ENCODE data around the gene RAD9A.

The RAD9A gene

DNA sequence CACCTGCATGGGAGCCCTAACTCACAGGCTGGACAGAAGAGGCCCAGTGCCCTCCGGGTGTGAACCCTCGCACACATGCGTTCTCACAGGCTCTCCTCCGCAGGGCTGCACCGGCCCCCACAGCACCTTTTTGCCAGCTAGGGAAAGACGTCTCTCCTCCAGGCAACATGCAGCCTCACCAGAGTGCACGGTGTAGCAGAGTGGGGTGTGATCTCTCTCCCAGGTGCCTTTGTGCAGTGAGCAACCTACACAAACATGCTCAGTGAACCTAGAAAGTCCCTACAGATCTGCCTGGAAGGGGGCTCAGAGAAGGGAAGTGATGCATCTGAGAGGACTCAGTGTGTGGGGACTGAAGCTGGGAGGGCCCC lies 20.0 kb downstream of the RAD9A start:
- no peak for DNase-seq

DNA sequence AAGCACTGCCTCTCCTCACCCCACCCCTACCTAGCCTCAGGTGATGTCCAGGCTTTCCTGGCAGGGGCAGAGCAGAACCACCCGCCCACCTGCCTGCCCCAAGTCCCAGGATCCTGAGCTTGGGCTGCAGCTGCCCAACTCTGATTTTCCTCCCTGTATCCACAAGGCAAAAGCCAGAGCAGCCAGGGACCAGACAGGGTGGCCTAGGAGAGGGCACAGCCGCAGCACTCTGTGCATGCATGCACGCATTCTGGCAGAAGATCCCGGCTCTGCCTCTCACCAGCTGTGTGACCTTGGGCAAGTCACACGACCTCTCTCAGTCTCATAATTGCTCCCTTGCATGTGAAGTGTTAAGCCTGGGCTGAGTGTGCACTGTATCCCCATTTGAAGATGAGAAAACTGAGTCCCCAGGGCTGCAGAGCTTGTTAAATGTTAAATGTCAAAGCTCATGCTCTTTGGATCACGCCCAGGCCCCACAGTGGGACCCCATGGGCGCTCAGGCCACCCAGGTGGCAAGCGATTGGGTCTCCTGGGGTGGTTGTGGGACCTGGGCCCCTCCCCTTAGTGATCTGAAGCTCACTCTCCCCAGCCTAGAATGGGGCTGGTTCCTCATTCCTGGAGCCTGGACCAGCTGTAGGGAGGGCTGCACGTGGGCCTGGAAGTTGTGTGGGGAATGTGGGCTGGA lies 20.9 kb downstream of the RAD9A start:
- no peak for DNase-seq

DNA sequence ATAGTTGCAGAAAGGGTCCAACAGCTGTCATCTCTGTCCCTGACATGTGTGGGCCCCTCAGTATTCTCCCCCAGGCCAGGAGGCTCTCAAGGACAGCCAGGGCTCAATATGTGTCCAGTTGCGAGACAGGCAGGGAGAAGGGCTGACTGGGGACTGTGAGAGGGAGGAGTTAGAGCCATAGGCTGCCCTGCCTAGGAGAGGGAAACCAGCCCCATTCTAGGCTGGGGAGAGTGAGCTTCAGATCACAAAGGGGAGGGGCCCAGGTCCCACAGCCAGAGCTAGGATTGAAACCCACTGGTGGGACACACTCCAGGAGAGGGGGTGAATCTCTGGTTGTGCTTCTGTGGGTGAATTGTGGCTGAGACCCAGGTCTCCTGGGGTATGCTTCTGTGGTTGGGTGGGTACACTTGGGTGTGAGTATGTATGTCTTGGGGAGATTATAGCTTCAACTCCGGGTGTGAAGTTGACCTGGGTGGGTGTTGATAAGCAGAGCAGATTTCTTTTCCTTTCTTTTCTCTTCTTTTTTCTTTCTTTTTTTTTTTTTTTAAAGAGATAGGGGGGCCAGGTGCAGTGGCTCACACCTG lies 21.6 kb downstream of the RAD9A start:
- DNase-seq: no peak

DNA sequence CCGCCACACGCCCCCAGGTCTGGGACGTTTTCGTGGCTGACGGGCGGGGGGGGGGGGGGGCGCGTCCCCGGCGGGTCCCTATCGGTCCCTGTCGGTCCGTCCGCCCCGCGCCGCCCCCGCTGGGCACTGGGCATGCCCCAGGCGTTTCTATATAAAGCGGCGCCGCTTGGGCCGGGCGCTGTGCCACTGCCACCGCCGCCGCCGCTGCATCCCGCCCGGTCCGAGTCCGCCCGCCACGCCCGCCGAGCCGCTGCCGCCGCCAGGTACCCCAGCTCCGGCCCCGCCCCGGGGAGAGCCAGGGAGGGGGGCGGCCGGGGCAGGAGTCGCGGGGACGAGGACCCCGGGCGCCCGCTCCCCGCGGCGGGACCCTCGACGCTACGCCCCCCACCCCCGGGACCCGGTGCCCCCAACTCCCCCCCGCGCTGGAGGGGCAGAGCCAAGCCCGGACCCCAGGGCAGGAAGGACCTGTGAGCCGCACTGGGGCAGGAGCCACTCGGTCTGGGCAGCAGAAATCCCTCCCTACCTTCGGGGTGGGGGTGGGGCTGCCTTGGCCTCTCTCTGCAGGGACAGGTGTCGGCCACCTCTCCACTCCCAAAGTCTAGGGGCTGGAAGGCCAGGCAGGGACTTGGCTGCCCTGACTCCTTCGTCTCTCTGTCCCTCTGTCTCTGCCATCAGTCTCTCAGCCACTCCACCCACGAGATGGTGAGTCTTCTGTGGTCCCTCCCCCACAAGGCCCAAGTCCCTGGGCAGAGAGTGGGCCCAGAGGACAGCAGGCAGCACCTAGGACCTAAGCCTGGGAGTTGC lies 23.9 kb downstream of the RAD9A start, which contains the start of gene CARNS1:
Gene CARNS1 (plus strand): TSS at position 178 of the 804 bp plus-strand sequence. CDS start 522 bp downstream, at position 700.
- DNase-seq: peak; percentile 41

DNA sequence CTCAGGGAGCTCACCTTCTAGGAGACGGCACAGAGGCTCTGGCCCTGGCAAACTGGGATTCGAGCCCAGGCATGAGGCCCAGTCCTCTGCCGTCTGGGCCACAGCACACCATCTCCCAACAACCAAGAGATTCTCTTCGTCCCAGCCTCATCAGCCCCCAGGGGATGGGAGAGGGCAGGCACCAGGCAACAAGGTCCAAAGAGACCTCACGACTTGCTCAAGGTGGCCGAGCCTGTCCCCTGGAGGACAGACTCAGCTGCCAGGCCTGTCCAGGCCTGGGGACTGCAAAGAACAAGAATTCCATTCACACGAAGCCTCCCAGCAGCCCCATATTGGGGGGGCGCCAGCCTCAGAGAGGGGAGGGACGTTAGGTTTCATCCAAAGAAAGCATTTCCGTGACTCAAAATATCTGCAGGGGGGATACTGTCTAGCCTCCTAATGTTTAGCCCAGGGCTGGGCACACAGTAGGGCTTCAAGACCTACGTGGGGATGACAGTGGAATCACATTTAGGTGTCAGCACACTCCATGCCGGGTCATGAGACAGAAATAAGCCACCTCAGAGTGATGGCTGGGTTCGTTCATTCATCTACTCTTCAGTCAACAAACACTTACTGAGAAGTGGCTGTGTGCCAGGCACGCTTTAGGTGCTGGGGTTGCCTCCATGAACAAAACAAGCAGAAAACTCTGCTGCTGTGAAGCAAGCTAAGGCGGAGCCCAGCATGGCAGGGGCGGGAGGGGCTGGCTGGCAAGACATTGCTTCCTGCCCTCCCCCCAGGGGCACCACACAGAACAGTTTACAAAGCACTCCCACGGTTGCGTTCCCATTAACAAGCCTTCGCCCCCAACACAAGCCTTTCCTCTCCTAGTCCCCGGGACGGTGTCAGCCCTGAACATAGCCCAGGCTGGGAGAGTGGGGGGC lies 24.9 kb downstream of the RAD9A start:
- peak; percentile 58 for DNase-seq

DNA sequence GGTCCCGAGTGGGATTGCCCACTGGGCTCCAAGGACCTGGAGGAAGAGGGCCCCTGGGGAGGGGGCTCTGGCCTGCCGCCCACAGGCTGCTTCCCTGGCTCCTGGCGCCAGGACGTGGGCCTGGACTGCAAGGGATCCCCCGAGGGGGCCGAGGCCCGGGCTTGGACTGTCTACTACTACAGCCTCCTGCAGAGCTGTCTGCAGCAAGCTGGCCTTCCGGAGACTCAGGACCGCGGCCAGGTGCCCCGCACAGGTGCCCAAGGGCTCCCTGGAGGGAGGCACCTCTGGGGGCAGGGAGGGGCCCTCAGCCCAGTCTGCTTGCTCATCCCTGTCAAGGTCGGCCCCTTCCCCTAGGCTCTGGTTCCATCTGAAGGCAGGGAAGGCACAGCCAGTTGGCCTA lies 25.6 kb downstream of the RAD9A start:
- DNase-seq: no peak

DNA sequence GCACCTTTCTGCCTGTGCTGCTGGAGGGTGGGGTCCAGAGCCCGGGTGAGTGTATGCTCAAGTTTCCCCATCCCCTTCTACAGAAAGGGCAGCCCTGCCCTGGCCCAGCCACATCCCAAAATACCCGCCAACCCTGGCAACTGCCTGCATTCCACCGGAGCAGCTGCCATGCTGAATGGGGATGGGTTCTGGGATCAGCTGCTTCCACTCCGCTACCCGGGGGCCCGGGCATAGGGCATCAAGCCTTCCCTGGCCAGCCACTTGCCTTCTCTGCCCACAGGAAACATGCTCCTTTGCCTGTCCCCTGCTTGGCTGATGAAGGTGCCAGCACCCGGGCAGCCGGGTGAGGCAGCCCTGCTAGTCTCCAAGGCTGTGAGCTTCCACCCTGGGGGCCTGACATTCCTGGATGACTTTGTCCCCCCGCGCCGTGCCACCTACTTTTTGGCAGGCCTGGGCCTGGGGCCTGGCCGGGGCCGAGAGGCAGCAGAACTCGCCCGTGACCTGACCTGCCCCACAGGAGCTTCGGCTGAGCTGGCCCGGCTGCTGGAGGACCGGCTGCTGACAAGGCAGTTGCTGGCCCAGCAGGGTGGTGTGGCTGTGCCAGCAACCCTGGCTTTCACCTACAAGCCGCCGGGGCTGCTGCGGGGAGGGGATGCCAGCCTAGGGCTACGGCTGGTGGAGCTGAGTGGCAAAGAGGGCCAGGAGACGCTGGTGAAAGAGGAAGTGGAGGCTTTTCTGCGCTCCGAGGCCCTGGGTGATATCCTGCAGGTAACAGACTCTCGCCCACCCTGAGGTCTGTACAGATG lies 26.9 kb downstream of the RAD9A start:
- peak; percentile 41 for DNase-seq

DNA sequence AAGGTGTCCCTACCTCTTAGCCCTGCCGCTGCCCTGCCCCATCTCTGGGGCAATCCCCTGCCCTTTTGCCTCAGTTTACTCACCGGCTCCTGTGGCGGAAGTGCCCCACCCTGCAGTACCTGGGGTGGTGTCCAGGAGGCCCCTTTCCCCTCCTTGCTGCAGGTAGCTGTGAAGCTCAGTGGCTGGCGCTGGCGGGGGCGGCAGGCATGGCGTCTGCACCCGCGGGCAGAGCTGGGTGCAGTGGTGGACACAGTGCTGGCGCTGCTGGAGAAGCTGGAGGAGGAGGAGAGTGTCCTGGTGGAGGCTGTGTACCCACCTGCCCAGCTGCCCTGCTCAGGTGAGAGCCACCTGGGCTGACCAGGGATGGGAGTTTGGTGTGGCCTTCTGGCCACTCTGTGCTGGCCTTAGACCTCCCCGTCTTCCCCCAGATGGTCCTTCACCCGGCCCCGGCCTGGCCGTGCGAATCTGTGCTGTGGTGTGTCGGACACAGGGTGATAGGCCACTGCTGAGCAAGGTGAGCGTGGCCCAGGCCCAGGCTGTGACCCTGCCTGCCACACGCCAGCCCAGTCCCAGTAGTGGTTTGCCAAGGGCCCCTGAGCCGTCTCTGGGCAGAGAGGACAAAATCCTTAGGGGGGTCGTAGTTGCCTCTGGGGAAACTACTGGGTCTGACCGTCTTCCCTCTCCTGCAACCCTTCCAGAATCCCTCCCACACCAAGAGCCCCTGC lies 27.7 kb downstream of the RAD9A start:
- DNase-seq: no peak

DNA sequence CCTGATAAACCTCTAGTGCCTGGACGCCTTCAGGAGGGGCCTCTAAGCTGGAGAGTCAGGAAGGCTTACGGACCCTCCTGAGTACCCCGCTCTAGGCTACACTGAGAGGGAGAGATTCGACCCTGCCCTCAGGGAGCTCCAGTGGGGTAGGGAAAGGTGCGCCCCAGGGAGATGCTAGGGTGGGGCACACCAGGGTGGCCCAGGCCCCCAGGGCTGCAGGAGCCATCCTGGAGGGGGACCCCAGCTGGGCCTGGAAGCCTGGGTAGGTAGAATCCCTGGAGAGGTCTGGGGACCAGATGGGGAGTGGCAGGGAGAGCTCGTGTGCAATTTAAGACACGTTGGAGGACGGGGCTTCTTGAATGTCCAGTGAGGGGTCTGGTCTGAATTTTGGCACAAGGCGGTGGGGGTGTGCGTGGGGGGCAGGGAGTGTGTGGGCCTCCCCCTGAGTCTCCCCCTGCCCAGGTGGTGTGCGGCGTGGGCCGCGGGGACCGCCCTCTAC lies 28.4 kb downstream of the RAD9A start:
- DNase-seq: no peak

DNA sequence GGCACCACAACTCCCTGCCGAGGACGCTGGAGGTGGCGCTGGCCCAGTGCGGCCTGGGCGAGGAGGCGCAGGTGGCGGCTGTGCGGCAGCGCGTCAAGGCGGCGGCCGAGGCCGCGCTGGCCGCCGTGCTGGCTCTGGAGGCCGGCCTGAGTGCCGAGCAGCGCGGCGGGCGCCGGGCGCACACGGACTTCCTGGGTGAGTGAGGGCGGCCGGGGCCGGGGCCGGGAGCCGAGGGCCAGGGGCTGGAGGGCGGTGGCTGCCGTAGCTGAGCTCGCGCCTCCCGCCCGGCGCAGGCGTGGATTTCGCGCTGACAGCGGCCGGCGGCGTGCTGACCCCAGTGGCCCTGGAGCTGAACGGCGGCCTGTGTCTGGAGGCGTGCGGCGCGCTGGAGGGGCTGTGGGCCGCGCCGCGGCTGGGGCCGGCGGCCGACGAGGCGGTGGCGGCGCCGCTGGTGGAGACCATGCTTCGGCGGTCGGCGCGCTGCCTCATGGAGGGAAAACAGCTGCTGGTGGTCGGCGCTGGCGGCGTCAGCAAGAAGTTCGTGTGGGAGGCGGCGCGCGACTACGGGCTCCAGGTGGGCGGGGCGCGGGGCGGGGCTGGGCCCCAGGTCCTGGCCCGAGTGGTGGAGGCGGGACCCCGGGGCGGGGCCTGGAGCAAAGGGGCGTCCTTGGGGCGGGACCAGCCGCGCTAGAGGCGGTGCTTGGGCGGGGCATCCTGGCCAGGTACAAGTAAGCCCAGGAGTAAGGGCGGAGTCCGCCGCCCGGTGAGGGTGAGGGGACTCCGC lies 29.1 kb downstream of the RAD9A start:
- DNase-seq: peak; percentile 99

DNA sequence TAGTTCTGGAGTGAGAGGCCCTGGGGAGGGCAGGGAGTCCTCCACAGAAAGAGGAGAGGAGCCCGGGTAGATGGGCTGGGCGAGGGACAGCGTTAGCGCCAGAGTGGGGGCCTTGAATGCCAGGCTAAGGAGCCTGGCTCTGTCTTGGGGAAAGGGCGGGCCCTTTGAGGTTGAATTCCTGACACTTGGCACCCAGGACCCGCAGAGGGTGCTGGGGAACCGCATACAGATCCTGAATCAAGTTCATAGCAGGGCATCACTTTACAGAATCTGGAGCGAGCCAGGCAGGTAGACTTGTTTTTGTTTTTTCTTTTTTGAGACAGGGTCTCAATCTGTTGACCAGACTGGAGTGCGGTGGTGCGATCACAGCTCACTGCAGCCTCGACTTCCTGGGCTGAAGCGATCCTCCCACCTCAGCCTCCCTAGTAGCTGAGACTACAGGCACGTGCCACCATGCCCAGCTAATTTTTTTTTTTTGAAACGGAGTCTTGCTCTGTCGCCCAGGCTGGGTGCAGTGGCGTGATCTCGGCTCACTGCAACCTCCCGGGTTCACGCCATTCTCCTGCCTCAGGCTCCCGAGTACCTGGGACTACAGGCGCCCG lies 29.7 kb downstream of the RAD9A start:
- DNase-seq: no peak

DNA sequence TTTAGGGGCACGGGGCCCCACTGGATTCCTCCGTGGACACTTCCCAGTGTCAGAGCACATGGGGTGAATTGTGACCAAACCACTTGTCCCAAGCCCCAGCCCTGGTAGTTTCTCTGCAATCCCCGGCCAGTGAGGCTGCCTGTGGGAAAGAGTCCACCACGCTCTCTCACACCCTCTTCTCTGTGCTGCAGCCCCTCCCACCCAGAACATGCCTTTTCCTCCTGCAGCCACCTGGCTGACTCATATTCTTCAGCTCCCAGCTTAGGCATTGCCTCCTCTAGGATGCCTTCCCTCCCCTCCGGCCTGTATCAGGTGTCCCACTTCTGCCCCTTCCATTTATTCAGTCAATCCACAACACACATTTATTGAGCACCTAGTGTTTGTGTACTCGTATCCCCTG lies 31.1 kb downstream of the RAD9A start:
- no peak for DNase-seq

DNA sequence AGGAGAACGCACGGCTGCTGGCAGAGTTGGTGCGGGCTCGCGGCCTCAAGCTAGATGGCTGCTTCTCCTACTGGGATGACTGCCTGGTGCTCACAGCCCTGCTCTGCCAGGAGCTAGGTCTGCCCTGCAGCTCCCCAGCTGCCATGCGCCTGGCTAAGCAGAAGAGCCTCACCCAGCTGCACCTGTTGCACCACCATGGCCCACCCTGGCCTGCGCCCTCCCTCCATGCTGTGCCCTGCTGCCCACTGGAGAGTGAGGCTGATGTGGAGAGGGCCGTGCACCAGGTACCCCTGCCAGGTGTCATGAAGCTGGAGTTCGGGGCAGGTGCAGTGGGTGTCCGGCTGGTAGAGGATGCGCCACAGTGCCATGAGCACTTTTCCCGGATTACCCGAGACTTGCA lies 31.7 kb downstream of the RAD9A start:
- DNase-seq: no peak

DNA sequence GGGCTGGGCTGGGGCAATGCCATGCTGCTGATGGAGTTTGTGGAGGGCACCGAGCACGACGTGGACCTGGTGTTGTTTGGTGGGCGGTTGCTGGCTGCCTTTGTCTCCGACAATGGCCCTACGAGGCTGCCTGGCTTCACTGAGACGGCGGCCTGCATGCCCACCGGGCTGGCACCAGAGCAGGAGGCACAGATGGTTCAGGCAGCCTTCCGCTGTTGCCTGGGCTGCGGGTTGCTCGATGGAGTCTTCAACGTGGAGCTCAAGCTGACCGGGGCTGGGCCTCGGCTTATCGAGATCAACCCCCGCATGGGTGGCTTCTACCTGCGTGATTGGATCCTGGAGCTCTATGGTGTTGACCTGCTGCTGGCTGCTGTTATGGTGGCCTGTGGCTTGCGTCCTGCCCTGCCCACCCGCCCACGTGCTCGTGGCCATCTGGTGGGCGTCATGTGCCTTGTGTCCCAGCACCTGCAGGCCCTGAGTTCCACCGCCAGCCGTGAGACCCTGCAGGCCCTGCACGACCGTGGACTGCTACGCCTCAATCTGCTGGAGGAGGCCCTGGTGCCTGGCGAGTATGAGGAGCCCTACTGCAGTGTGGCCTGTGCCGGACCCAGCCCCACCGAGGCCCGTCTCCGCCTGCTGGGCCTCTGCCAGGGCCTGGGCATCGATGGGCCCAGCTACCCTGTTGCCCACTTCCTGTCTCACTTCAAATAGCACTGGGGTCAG lies 32.3 kb downstream of the RAD9A start:
- no peak for DNase-seq

DNA sequence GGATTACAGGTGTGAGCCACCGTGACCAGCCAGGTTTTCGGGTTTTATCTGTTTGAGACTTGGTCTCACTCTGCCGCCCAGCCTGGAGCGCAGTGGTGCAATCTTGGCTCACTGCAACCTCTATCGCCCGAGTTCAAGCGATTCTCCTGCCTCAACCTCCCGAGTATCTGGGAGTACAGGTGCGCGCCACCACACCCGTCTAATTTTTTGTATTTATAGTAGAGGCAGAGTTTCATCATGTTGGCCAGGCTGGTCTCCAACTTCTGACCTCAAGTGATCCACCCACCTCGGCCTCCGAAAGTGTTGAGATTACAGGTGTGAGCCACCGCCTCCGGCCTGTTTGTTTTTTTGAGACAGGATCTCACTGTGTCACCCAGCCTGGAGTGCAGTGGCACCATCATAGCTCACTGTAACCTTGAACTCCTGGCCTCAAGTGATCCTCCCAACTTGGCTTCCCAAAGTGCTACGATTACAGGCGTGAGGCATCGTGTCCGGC lies 35.6 kb downstream of the RAD9A start:
- peak; percentile 30 for DNase-seq

DNA sequence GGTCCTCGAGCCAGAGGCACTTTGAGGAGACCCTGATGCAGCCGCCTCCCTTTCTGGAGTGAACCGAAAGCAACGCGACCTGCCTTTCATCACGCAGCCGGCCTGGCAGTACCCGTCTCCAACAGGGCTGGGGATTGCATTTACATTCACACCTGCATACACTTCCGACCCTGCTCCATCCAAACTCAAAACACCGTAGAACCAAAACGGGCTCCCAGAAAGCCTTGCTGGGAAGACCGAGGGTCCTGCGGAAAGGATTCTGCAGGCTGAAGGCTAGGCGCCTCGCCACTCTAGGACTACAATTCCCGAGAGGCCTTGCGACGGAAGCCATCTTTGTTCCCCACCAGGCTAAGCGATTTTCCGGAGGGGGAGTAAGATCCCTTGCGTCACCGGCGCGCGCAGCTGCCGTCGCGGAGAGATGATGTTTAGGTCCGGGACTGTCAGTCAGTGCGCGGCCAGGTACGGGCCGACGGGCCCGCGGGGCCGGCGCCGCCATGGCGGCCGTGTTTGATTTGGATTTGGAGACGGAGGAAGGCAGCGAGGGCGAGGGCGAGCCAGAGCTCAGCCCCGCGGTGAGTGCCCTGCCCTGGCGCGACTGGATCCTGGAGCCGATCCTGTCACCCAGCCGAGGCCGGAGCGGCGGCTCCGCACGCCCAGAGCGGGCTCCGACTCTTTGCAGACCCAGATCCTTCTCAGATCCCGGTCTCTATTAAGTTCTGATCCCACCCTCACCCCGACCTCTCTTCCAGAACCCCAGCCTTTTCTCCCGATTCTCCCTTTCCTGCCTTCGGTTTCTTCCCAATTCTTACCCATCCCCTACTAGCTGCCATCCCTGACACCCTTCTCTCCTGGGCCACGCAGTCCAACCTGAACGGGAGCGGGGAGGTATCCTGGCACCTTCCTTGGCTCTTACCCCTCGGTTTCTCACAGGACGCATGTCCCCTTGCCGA lies 36.5 kb downstream of the RAD9A start, which contains the start of gene RPS6KB2:
Gene RPS6KB2 (plus strand): TSS at position 443 of the 950 bp plus-strand sequence. CDS start 52 bp downstream, at position 495.
- DNase-seq: peak; percentile 99

DNA sequence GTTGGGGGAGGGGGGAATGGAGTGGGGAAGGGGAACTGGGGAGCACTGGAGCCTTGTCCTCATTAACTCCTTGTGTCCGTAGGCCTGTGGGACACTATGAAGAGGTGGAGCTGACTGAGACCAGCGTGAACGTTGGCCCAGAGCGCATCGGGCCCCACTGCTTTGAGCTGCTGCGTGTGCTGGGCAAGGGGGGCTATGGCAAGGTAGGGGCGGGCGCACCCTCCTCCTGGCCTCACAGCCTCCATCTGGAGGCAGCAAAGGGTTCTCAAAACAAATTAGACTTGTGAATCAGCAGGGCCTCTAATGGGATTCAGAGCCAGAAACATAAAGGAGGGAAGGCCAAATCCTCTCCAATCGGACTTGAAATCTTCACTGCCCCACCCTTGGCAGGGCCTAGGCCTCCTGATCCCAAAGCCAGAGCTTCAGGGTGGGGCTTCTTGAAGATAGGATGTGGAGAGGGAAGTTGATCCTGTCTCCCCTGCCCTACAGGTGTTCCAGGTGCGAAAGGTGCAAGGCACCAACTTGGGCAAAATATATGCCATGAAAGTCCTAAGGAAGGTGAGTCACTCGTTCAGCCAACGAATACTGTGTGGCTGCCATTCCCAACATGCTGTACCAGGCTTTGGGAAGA lies 37.4 kb downstream of the RAD9A start:
- DNase-seq: no peak

Measured in stimulated activated CD4-positive, alpha-beta T cell treated with anti-CD3 and anti-CD28 coated beads, Interleukin-15, amount 100 ng/mL, for 24 hours (primary cell).